Measurements from ENCODE around the gene SCUBE1.

GRCh38 chr22:43148581-43148980, 194.6 kb downstream of the SCUBE1 start:
- TF ChIP-seq POLR2A (IDR thresholded peaks at IDR 0.05) (no peak), CTCF (IDR thresholded peaks at IDR 0.05) (no peak)
